Measurements from ENCODE around the gene ZNF556.
A peak's percentile ranks its signal among the peaks of the same experiment; 100 is the strongest.

ZNF556 gene

GRCh38 chr19:2867025-2867991 lies at the start of gene ZNF556:
Gene ZNF556 (plus strand): TSS chr19:2867335. CDS start chr19:2867422, 87 bp downstream.
- no peak for DNase-seq (ENCODE audit: low read depth in 2 of 2)

GRCh38 chr19:2819540-2820111 lies 47.5 kb upstream of the ZNF556 start, which contains the start of gene ZNF554:
Gene ZNF554 (plus strand): TSS chr19:2819868. CDS start chr19:2820072, 204 bp downstream.
- peak; percentile 81 to 84 for DNase-seq (ENCODE audit: low read depth in 2 of 2)

DNA sequence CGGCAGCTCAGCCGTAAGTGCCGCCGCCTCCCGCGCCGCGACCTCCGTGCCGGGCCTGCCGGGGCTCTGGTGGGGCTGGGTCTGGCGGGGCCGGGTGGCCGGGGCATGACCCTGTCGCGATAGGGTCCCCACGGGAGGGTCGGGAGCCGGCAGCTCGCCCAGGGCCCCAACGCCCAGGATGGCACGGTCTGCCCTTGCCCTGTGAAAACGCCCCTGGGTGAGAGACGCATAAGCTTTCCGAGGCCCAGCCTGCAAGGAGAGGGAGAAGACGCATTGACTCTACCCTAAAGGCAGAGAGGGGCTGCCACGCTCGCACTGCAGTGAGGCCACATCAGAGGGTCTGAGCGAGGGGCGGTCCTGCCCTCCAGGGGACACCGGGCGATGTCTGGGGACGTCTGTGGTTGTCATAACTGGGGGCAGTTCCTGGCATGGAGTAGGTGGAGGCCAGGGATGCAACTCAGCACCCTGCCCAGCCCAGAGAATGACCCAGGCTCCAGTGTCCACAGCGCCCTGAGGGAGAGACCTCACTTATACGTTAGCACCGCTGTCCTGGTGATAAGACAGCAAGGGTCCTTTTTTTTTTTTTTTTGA lies 46.9 kb upstream of the ZNF556 start:
- DNase-seq (ENCODE audit: low read depth in 2 of 2) = no peak

- DNase-seq (ENCODE audit: low read depth in 2 of 2) = no peak
Measured at GRCh38 chr19:2822846-2823245, 44.3 kb upstream of the ZNF556 start.

DNA sequence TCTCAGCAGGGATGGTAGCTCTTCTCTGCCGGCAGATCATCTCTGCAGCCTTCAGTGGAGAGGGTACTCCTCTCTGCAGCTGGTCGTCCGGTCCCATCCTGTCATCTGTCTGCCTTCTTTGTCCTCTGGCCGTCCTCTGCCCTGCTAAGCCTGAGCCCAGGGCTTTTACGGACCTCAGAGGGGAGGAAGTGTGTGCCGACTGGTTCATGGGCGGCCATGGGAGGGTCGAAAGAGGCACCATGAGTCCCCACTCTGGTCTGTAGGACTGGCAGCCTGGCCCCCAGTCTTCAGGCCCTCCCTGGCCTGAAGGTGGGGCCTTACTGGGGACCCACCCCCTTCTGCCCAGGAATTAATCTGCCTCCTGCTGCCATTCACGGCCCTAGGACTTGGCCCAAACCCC lies 43.5 kb upstream of the ZNF556 start:
- DNase-seq (ENCODE audit: low read depth in 2 of 2) = no peak

GRCh38 chr19:2824129-2824528 lies 43.0 kb upstream of the ZNF556 start:
- no peak for DNase-seq (ENCODE audit: low read depth in 2 of 2)

- DNase-seq (ENCODE audit: low read depth in 2 of 2) = no peak
Measured at GRCh38 chr19:2827022-2827421, 40.1 kb upstream of the ZNF556 start.

- no peak for DNase-seq (ENCODE audit: low read depth in 2 of 2)
Measured at GRCh38 chr19:2827840-2828489, 39.2 kb upstream of the ZNF556 start.

DNA sequence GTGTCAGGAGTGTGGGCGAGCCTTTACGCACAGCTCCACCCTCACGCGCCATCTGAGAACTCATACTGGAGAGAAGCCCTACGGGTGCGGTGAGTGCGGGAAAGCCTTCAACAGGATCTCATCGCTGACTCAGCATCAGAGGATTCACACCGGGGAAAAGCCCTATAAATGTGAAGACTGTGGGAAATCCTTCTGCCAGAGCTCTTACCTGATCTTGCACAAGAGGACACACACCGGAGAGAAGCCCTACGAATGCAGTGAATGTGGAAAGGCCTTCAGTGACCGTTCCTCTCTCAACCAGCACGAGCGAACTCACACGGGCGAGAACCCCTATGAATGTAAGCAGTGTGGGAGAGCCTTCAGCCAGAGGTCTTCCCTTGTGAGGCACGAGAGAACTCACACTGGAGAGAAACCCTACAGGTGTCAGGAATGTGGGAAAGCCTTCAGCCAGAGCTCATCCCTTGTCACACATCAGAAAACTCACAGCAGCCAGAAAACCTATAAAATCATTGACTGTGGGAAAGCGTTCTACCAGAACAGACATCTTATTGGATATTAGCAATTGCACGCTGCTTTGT lies 32.8 kb upstream of the ZNF556 start:
- DNase-seq (ENCODE audit: low read depth in 2 of 2) = no peak

GRCh38 chr19:2837430-2837829 lies 29.7 kb upstream of the ZNF556 start:
- DNase-seq (ENCODE audit: low read depth in 2 of 2) = no peak

GRCh38 chr19:2840794-2841791 lies 26.0 kb upstream of the ZNF556 start, which contains the start of gene ZNF555:
Gene ZNF555 (plus strand): TSS chr19:2841475. CDS start chr19:2841573, 98 bp downstream.
- peak; percentile 97 for DNase-seq (ENCODE audit: low read depth in 2 of 2)

DNA sequence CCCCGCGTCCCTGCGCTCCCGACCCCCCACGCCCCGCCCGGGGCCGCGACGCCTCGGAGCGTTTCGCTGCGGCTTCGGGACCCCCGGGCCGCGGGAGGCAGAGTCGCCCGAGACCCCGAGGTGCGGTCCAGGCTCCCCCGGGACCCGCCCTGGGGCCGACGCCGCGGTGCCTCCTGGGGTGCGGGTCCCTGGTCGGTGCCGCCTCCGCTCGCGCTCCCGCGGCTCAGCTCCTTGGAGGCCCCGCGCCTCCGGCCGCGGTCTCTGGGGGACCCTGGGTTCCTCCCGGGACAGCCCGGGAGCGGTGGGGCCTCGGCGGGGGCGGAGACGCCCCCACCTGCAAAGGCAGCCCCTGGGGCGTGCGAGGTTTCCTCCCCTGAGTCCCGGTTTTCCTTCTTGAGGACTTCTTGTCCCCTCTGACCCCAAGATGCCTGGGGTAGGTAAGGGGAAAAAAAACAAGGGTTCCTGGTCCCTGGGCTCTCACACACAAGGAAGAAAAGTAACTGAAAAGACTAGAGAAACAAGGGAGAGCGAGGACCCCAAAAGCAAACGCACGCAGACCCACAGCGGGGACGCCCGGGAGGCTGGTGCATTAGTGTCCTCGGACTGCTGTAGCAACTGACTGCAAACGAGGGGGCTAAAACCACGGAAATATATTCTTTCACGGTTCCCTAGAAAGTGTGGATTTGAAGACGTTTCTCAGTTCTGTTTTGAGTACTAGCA lies 25.1 kb upstream of the ZNF556 start:
- DNase-seq (ENCODE audit: low read depth in 2 of 2) = no peak

DNA sequence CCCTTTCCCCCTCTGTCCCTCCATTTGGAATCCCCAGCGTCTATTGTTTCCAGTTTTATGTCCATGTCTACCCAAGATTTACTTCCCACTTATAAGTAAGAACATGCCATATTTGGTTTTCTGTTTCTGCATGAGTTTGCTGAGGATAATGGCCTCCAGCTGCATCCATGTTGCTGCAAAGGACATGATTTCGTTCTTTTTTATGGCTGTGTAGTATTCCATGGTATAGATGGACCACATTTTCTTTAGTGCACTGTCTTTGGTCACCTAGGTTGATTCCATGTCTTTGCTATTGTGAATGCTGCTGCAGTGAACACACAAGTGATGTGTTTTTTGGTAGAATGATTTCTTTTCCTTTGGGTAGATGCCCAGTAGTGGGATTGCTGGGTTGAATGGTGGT lies 22.0 kb upstream of the ZNF556 start:
- no peak for DNase-seq (ENCODE audit: low read depth in 2 of 2)

- DNase-seq (ENCODE audit: low read depth in 2 of 2) = no peak
Measured at GRCh38 chr19:2846180-2846894, 20.8 kb upstream of the ZNF556 start.

DNA sequence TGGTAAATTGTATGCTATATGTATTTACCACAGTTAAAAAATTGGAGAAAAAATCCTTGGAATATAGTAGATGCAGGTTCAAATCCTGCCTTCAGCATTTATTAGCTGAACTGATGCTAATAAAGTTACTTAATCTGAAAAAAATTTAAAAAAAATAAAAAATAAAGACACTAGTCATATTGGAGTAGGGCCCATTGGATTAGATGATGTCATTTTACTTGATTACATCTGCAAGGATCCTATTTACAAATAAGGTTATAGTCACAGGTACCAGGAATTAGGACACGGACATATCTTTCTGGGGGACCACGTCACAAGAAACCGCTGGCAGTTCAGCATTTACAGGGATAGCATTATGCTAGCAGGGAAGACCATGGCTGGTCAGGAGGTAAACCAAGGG lies 19.6 kb upstream of the ZNF556 start:
- DNase-seq (ENCODE audit: low read depth in 2 of 2) = no peak

GRCh38 chr19:2848616-2849015 lies 18.5 kb upstream of the ZNF556 start:
- peak; percentile 6 to 15 for DNase-seq (ENCODE audit: low read depth in 2 of 2)

GRCh38 chr19:2850256-2850925 lies 16.7 kb upstream of the ZNF556 start:
- DNase-seq (ENCODE audit: low read depth in 2 of 2) = no peak

DNA sequence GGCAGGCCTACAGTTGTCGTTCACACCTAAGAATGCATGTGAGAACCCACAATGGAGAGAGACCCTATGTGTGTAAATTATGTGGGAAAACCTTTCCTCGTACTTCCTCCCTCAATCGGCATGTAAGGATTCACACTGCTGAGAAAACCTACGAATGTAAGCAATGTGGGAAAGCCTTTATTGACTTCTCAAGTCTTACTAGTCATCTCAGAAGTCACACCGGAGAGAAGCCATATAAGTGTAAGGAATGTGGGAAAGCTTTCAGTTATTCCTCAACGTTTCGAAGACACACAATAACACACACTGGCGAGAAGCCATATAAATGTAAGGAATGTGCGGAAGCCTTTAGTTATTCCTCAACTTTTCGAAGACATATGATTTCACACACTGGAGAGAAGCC lies 14.5 kb upstream of the ZNF556 start:
- no peak for DNase-seq (ENCODE audit: low read depth in 2 of 2)
